ENCODE measurements around the gene RAB28. TPM values are rescaled to one million over a fixed set of nuclear protein-coding genes. Genes with fewer than 3 reads are reported as not detected.

Gene RAB28
- total RNA-seq, 1 experiment from 2014 or later = 17.1 TPM

DNA sequence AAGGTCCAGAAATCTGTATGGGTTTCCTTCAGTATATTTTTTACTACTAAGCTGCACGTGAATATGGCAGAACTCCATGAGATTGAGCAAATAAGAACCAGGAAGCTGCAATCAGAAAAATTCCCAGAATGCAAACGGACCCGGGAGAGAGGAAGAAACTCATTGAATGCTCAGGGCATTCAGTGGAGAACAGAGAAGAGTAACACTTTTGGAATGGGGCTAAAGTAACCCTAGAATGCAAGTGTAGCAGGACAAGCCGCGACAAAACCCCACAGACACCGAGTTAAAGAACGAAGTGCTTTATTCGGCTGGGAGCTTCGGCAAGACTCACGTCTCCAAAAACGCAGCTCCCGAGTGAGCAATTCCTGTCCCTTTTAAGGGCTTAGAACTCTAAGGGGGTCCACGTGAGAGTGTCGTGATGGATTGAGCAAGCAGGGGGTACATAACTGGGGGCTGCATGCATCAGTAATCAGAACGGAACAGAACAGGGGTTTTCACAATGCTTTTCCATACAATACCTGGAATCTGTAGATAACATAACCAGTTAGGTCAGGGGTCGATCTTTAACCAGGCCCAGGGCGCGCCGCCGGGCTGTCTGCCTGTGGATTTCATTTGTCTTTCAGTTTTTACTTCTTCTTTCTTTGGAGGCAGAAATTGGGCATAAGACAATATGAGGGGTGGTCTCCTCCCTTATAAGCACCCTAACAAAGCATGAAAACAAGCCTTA lies 56.4 kb downstream of the RAB28 start (continued):
- TF ChIP-seq FOXJ3 (CRISPR knock-in tag; IDR thresholded peaks at IDR 0.05; ENCODE audit: borderline replicate concordance) = no peak
- no peak for TF ChIP-seq CREM (CRISPR knock-in tag; IDR thresholded peaks at IDR 0.05)
- TF ChIP-seq GRHL2 (CRISPR knock-in tag; IDR thresholded peaks at IDR 0.05; ENCODE audit: insufficient replicate concordance, severe bottlenecking) = no peak
- TF ChIP-seq, protein P1, sequence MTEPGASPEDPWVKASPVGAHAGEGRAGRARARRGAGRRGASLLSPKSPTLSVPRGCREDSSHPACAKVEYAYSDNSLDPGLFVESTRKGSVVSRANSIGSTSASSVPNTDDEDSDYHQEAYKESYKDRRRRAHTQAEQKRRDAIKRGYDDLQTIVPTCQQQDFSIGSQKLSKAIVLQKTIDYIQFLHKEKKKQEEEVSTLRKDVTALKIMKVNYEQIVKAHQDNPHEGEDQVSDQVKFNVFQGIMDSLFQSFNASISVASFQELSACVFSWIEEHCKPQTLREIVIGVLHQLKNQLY (CRISPR knock-in tag; IDR thresholded peaks at IDR 0.05) = no peak
- no peak for TF ChIP-seq CREB1 (CRISPR knock-in tag; IDR thresholded peaks at IDR 0.05)
- TF ChIP-seq NR2C2 (CRISPR knock-in tag; IDR thresholded peaks at IDR 0.05) = no peak
- TF ChIP-seq, protein P2, sequence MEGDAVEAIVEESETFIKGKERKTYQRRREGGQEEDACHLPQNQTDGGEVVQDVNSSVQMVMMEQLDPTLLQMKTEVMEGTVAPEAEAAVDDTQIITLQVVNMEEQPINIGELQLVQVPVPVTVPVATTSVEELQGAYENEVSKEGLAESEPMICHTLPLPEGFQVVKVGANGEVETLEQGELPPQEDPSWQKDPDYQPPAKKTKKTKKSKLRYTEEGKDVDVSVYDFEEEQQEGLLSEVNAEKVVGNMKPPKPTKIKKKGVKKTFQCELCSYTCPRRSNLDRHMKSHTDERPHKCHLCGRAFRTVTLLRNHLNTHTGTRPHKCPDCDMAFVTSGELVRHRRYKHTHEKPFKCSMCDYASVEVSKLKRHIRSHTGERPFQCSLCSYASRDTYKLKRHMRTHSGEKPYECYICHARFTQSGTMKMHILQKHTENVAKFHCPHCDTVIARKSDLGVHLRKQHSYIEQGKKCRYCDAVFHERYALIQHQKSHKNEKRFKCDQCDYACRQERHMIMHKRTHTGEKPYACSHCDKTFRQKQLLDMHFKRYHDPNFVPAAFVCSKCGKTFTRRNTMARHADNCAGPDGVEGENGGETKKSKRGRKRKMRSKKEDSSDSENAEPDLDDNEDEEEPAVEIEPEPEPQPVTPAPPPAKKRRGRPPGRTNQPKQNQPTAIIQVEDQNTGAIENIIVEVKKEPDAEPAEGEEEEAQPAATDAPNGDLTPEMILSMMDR (IDR thresholded peaks at IDR 0.05) = no peak

DNA sequence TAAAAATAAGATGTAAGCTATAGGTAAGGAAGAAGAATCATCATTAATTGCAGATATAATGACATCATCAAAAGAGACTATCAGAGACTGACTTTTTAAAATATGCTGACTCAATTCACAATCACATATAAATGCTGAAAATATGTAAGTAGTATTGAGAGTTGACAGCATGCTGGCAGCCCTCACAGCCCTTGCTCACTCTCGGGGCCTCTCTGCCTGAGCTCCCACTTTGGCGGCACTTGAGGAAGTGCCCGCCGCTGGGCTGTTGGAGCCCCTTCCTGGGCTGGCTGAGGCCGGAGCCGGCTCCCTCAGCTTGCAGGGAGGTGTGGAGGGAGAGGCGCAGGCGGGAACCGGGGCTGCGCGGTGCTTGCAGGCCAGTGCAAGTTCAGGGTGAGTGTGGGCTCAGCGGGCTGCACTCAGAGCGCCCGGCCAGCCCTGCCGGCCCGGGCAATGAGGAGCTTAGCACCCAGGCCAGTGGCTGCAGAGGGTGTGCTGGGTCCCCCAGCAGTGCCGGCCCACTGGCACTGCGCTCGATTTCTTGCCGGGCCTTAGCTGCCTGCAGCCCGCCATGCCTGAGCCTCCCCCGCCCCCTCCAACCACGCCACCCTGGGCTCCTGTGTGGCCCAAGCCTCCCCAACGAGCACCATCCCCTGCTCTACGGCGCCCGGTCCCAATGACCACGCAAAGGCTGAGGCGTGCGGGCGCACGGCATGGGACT lies 68.9 kb downstream of the RAB28 start:
- ATAC-seq = peak; percentile 77

DNA sequence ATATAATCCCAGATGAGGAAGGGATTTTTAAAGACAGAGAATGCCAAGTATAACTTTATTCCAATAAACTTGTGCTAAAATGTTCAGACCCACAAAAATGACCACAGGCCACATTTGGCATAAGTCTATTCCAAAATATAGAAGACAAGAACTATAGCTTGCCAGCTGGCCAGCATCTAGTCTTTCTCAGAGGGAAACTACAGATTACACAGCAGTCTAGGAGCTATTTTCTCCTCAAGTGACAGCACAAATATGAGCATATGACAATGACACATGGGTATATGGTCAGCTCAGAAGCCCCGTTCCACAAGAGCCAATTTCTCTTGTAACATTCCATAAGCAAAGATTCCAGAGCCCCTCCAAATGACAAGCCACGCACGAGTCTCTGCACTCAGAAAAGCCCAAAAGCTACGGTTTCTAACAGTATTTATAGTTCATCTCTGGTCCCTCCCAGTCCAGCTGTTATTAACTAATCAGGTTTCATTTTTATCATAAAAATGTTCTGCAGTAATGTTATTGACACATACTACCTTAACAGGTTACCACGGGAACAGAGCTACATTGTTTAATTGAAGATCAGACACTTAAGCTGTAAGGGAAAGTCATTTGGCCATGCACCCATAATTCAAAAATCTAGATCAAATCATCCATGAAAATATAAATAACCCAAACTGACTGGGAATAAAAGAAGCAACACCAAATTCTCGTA lies 70.3 kb downstream of the RAB28 start:
- Mint-ChIP-seq H3K4me3 (no peak overlapping the region), H3K36me3 (peaks cover 26% of the 10 kb centered on the region), H3K4me1 (peaks cover 21% of the 10 kb centered on the region), H3K27me3 (ENCODE audit: low read depth) (no peaks in the 10 kb centered on the region), H3K9me3 (peaks cover 17% of the 10 kb centered on the region), H3K27ac (no peak overlapping the region)
- ChIA-PET CTCF (interaction anchor here (1.0 kb wide), 1 partner anchor 17 kb away, joined by 4 read pairs; no protein-coding TSS in a partner anchor), POLR2A (no interaction called here)
- no peak for DNase-seq (ENCODE audit: low spot score)
- ATAC-seq = no peak
- TF ChIP-seq ZNF232 (CRISPR knock-in tag; IDR thresholded peaks at IDR 0.05) (no peak), ESRRA (CRISPR knock-in tag; IDR thresholded peaks at IDR 0.05; ENCODE audit: borderline replicate concordance) (no peak), EMX1 (CRISPR knock-in tag; IDR thresholded peaks at IDR 0.05) (no peak), NR1H2 (CRISPR knock-in tag; IDR thresholded peaks at IDR 0.05) (no peak), TEAD4 (CRISPR knock-in tag; IDR thresholded peaks at IDR 0.05) (no peak)
- TF ChIP-seq, protein P3, sequence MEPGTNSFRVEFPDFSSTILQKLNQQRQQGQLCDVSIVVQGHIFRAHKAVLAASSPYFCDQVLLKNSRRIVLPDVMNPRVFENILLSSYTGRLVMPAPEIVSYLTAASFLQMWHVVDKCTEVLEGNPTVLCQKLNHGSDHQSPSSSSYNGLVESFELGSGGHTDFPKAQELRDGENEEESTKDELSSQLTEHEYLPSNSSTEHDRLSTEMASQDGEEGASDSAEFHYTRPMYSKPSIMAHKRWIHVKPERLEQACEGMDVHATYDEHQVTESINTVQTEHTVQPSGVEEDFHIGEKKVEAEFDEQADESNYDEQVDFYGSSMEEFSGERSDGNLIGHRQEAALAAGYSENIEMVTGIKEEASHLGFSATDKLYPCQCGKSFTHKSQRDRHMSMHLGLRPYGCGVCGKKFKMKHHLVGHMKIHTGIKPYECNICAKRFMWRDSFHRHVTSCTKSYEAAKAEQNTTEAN (CRISPR knock-in tag; IDR thresholded peaks at IDR 0.05) = no peak
- TF ChIP-seq, protein P4, sequence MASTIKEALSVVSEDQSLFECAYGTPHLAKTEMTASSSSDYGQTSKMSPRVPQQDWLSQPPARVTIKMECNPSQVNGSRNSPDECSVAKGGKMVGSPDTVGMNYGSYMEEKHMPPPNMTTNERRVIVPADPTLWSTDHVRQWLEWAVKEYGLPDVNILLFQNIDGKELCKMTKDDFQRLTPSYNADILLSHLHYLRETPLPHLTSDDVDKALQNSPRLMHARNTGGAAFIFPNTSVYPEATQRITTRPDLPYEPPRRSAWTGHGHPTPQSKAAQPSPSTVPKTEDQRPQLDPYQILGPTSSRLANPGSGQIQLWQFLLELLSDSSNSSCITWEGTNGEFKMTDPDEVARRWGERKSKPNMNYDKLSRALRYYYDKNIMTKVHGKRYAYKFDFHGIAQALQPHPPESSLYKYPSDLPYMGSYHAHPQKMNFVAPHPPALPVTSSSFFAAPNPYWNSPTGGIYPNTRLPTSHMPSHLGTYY (CRISPR knock-in tag; IDR thresholded peaks at IDR 0.05) = no peak

More for the DNA sequence above, 68.9 kb downstream of the RAB28 start:
- H3K27me3 Mint-ChIP-seq (ENCODE audit: low read depth) = no peaks in the 10 kb centered on the region
- H3K4me1 Mint-ChIP-seq = peaks cover 18% of the 10 kb centered on the region
- ChIA-PET POLR2A (interaction anchor here (0.6 kb wide), 1 partner anchor 14 kb away, joined by 4 read pairs; no protein-coding TSS in a partner anchor), CTCF (interaction anchor here (1.7 kb wide), 1 partner anchor 16 kb away, joined by 11 read pairs; no protein-coding TSS in a partner anchor)
- DNase-seq (ENCODE audit: low spot score) = peak; percentile 34
- no peak overlapping the region for H3K4me3 Mint-ChIP-seq
- peaks cover 31% of the 10 kb centered on the region for H3K36me3 Mint-ChIP-seq
- no peak for TF ChIP-seq TCF7 (CRISPR knock-in tag; IDR thresholded peaks at IDR 0.05; ENCODE audit: low read depth)
- no peak for TF ChIP-seq NFYB (CRISPR knock-in tag; conservative IDR thresholded peaks at IDR 0.05; ENCODE audit: low read depth)
- no peak for TF ChIP-seq ZNF263 (CRISPR knock-in tag; IDR thresholded peaks at IDR 0.05; ENCODE audit: low read depth)
- no peak for TF ChIP-seq ATF1 (CRISPR knock-in tag; IDR thresholded peaks at IDR 0.05)
- TF ChIP-seq ZNF232 (CRISPR knock-in tag; IDR thresholded peaks at IDR 0.05) = no peak
- TF ChIP-seq CREB1 (CRISPR knock-in tag; IDR thresholded peaks at IDR 0.05) = no peak
- no peak for TF ChIP-seq NFE2L1 (CRISPR knock-in tag; IDR thresholded peaks at IDR 0.05)
- TF ChIP-seq, protein P5, sequence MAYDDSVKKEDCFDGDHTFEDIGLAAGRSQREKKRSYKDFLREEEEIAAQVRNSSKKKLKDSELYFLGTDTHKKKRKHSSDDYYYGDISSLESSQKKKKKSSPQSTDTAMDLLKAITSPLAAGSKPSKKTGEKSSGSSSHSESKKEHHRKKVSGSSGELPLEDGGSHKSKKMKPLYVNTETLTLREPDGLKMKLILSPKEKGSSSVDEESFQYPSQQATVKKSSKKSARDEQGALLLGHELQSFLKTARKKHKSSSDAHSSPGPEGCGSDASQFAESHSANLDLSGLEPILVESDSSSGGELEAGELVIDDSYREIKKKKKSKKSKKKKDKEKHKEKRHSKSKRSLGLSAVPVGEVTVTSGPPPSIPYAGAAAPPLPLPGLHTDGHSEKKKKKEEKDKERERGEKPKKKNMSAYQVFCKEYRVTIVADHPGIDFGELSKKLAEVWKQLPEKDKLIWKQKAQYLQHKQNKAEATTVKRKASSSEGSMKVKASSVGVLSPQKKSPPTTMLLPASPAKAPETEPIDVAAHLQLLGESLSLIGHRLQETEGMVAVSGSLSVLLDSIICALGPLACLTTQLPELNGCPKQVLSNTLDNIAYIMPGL (CRISPR knock-in tag; IDR thresholded peaks at IDR 0.05) = no peak
- TF ChIP-seq ZNF121 (CRISPR knock-in tag; IDR thresholded peaks at IDR 0.05) = no peak
- TF ChIP-seq, protein P4 (CRISPR knock-in tag; IDR thresholded peaks at IDR 0.05) = no peak
- no peak for TF ChIP-seq ZNF317 (CRISPR knock-in tag; IDR thresholded peaks at IDR 0.05; ENCODE audit: borderline replicate concordance, low read depth)
- TF ChIP-seq ZNF219 (CRISPR knock-in tag; IDR thresholded peaks at IDR 0.05; ENCODE audit: borderline replicate concordance) = no peak
- H3K27ac Mint-ChIP-seq = no peak overlapping the region
- peaks cover 25% of the 10 kb centered on the region for H3K9me3 Mint-ChIP-seq
